DMS53 (cell line): ENCODE data around the gene HOXD4.
A peak's percentile ranks its signal among the peaks of the same experiment; 100 is the strongest.

Source experiments
- DNase-seq: peaks from one replicate; lab custom pipeline; 2025; lab: John Stamatoyannopoulos, UW

The HOXD4 gene

GRCh38 chr2:176126929-176127773, 24.2 kb upstream of the HOXD4 start:
- peak; percentile 79 for DNase-seq

GRCh38 chr2:176127774-176128072, 23.6 kb upstream of the HOXD4 start:
- no peak for DNase-seq

- peak; percentile 77 for DNase-seq
These were observed 23.0 kb upstream of the HOXD4 start for GRCh38 chr2:176128172-176128981.

GRCh38 chr2:176128982-176129796, 22.2 kb upstream of the HOXD4 start, which contains the start of gene HOXD8:
Gene HOXD8, plus strand, starts transcription at chr2:176129705. Its CDS starts 662 bp downstream, at chr2:176130367.
- peak; percentile 93 for DNase-seq

GRCh38 chr2:176129813-176130146, 21.6 kb upstream of the HOXD4 start:
- DNase-seq, result peak; percentile 86

- DNase-seq, result peak; percentile 86
These were observed 21.0 kb upstream of the HOXD4 start for GRCh38 chr2:176130147-176130956.

GRCh38 chr2:176130957-176131847, 20.1 kb upstream of the HOXD4 start:
- DNase-seq, result no peak

- DNase-seq, result no peak
These were observed 19.5 kb upstream of the HOXD4 start for GRCh38 chr2:176131848-176132158.

- DNase-seq, result no peak
These were observed 18.9 kb upstream of the HOXD4 start for GRCh38 chr2:176132205-176133171.

- no peak for DNase-seq
These were observed 18.0 kb upstream of the HOXD4 start for GRCh38 chr2:176133389-176133788.

GRCh38 chr2:176134035-176134434, 17.3 kb upstream of the HOXD4 start:
- no peak for DNase-seq

- no peak for DNase-seq
These were observed 16.3 kb upstream of the HOXD4 start for GRCh38 chr2:176135035-176135440.

- DNase-seq, result peak; percentile 58
These were observed 14.7 kb upstream of the HOXD4 start for GRCh38 chr2:176136374-176137251.

GRCh38 chr2:176137252-176137580, 14.1 kb upstream of the HOXD4 start:
- DNase-seq, result no peak

- no peak for DNase-seq
These were observed 13.4 kb upstream of the HOXD4 start for GRCh38 chr2:176137906-176138305.

- no peak for DNase-seq
These were observed 12.8 kb upstream of the HOXD4 start for GRCh38 chr2:176138526-176138922.

GRCh38 chr2:176138923-176139660, 12.3 kb upstream of the HOXD4 start:
- DNase-seq, result no peak
